ENCODE data around the gene UBR4.
"Not testable (repeated sequence)": the region's sequence is repeated elsewhere in the genome, so short reads cannot be mapped to it uniquely, and the experiment has no call there.

The UBR4 gene

DNA sequence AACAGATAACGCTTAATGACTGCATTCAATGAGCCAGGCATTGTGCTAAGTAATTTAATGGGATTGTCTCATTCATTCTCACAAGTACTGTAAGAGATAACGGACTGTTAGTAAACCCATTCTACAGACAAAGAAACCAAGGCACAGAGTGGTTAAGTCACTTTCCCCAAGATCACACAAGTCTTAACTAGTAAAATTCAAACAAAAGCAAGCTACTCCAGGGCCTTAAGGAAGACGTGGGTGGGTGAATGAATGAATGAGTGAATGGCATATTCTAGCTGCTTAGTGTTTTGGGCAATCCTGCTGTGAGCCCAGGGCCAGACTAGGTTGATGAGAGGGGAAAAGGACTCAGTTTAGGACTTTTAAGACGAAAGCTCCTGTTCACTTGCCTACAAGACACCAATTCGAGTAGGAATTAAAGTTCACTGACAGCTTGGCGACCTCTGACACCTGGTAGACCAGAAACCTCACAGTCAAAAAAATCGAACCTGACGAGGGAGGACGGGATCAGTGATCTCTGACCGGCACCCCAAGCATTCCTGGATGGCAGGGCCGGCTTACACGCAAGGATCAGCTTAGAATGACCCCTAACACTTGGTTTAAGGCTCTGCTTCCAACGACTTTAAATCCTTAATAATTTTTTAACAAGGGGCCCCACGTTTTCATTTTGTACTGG, 40.7 kb upstream of the UBR4 start:
- DNase-seq (ENCODE audit: low spot score), result no peak
- TF ChIP-seq, protein P1, sequence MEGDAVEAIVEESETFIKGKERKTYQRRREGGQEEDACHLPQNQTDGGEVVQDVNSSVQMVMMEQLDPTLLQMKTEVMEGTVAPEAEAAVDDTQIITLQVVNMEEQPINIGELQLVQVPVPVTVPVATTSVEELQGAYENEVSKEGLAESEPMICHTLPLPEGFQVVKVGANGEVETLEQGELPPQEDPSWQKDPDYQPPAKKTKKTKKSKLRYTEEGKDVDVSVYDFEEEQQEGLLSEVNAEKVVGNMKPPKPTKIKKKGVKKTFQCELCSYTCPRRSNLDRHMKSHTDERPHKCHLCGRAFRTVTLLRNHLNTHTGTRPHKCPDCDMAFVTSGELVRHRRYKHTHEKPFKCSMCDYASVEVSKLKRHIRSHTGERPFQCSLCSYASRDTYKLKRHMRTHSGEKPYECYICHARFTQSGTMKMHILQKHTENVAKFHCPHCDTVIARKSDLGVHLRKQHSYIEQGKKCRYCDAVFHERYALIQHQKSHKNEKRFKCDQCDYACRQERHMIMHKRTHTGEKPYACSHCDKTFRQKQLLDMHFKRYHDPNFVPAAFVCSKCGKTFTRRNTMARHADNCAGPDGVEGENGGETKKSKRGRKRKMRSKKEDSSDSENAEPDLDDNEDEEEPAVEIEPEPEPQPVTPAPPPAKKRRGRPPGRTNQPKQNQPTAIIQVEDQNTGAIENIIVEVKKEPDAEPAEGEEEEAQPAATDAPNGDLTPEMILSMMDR (IDR thresholded peaks at IDR 0.05; ENCODE audit: extremely low read depth, missing control alignments), result no peak

DNA sequence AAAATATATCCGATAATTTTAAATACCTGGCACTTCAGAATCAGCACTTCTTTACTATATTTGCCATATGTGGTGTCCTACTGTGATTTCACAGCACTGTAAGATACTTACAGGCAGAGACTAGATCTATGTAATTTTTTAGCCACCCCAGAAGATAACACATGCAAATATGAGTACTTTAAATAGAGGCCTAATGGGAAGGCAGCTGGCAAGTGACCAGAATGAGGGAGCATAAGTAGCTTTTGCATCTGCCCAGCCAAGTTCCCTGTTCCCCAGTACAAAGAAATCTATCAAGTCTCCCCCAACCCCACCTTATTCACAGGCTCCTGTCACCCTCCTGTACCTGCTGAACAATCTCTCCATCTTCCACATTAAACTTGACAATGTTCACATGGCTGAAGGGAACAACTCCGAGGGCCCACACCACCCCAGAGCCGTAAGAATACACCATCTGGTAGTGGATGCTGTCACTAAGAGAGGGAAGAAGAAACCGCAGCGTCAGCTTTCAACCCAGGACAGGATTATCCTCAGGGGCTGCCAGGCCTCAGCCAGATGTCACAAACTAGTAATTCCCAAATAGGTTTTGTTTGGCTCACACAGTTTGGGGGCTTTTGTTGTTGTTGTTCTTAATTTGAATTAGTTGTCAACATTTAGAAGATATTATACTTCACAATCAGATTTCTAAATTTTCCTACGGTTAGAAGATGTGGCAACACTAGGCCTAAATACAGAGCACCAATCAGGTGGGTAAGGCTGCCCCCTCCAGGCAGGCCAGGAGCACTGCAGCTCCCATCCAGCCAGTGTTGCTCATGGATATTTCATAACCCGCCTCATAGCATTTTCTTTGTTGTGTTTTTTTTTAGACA, 30.8 kb upstream of the UBR4 start:
- TF ChIP-seq, protein P1 (IDR thresholded peaks at IDR 0.05; ENCODE audit: extremely low read depth, missing control alignments), result peak; percentile 98
- DNase-seq (ENCODE audit: low spot score), result peak; percentile 79

DNA sequence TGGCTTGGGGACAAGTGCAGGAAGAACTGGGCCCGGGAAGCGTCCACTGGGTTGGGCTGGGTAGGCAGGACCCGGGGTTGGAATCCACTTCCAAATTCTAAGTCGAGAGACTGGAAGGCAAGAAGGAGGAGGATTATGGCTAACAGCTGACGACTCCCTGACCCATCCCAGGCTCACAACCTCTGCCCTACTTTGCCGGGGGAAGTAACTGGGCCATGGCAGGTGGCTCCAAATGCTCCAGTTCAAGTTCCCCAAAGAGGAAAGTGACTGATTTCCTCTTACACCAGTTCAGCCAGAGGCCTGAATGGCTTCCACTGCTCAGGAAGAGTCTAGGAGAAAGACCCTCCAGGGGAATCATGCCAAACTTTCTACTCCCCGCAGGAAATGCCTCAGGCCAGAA, 29.8 kb upstream of the UBR4 start:
- TF ChIP-seq, protein P1 (IDR thresholded peaks at IDR 0.05; ENCODE audit: extremely low read depth, missing control alignments), result no peak
- DNase-seq (ENCODE audit: low spot score), result no peak

DNA sequence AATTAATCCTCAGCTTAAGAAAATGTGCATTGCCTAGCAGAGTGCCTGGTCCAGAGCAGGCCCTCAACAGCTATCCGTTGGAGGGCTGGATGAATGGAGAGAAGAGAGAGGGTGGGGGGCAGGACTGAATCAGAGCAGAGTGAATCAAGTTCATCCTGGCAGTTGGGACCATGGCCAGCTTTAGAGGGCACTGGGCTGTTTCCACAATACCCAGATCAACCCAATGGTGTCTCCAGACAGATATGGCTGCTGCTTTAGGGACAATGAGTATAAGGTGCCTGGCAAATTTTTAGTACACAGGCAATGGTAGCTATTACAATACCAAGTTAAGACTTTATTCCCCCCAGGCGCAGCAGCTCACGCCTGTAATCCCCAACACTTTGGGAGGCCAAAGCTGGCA, 24.2 kb upstream of the UBR4 start:
- DNase-seq (ENCODE audit: low spot score), result no peak

DNA sequence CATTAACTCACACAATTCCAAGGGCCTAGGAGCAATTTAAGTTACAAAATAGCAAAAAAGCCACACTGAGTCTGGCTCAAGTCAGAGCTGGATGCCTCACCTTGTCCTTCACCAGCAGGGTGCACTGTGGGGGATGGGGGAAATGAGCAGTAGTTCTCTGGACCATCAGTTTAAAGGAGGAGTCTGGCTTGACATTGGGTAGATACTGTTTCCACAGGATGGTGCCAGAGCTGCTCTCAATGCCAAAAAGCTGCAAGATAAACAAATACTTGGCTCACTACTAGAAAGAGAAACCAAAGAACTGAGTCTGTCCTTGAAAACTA, 22.4 kb upstream of the UBR4 start:
- DNase-seq (ENCODE audit: low spot score), result no peak
- TF ChIP-seq, protein P1 (IDR thresholded peaks at IDR 0.05; ENCODE audit: extremely low read depth, missing control alignments), result no peak

More for the DNA sequence above, 24.2 kb upstream of the UBR4 start:
- TF ChIP-seq, protein P1 (IDR thresholded peaks at IDR 0.05; ENCODE audit: extremely low read depth, missing control alignments), result no peak

DNA sequence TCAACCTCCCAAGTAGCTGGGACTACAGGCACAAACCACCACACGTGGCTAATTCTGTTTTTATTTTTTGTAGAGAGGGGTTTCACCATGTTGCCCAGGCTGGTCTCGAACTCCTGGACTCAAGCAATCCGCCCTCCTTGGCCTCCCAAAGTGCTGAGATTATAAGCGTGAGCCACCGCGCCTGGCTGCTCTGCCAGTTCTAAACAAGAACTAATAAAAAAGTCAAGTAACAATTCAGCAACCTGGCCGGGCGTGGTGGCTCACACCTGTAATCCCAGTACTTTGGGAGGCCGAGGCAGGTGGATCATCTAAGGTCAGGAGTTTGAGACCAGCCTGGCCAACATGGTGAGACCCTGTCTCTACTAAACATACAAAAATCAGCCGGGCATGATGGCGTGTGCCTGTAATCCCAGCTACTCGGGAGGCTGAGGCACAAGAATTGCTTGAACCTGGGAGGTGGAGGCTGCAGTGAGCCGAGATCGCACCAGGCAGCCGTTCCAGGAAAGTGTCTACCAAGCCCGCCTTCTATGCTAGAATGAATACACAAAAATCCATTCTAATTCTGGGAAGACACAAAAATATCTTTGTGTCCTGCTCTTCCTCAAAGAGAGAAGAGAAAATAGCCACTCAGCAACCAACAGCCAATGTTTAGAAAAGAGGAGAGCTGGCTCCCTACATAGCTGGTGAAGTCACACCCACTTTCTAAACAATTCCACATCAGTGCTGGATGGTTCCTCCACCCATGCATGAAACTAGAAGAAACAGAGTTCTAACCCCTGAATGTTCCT, 21.9 kb upstream of the UBR4 start:
- not testable (repeated sequence) for DNase-seq (ENCODE audit: low spot score)

DNA sequence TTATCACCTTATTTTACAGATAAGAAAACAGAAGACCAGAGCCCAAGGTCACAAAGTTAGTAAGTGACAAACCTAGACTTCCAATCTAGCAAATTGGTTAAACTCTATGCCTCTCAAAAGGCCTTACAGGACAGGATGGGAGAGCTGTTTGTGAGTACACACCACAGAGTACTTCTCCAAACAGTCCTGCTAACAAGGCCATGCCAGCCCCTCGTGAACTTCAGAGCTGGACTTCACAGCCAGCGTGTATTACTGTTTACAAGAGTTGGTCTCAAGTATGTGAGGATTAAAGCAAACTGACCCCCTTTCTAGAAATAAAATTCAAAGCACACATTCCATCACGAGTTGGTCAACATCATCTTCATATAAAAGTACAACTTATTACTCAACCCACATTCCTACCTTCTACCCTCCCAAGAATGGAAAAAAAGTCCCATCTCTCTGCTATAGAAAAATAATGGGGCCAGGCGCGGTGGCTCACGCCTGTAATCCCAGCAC, 19.8 kb upstream of the UBR4 start:
- no peak for DNase-seq (ENCODE audit: low spot score)
- TF ChIP-seq, protein P1 (IDR thresholded peaks at IDR 0.05; ENCODE audit: extremely low read depth, missing control alignments), result no peak

All from GM20000 (cell line).